Osteocyte (in vitro differentiated cells): ENCODE results near the gene FBXO8. TPM values are rescaled to one million over a fixed set of nuclear protein-coding genes. Genes with fewer than 3 reads are reported as not detected.
"Not testable (repeated sequence)": the region's sequence is repeated elsewhere in the genome, so short reads cannot be mapped to it uniquely, and the experiment has no call there.

Experiments used
- DNase-seq: peaks from one replicate; pipeline ENCODE4 v3.0.0; 2021; ENCODE audit warnings: mixed read lengths; ENCODE audit not compliant: unreplicated experiment; ENCODE audit errors: extremely low spot score
- H3K27ac Mint-ChIP-seq: one replicate; pipeline ENCODE4 v1.8.0; 2021; ENCODE audit warnings: mild to moderate bottlenecking, mixed read lengths; ENCODE audit not compliant: unreplicated experiment
- H3K27me3 Mint-ChIP-seq: one replicate; pipeline ENCODE4 v1.8.0; 2021; ENCODE audit warnings: mixed read lengths; ENCODE audit not compliant: unreplicated experiment
- H3K36me3 Mint-ChIP-seq: one replicate; pipeline ENCODE4 v1.8.0; 2021; ENCODE audit warnings: mixed read lengths; ENCODE audit not compliant: unreplicated experiment
- H3K4me1 Mint-ChIP-seq: one replicate; pipeline ENCODE4 v1.8.0; 2021; ENCODE audit warnings: mixed read lengths; ENCODE audit not compliant: unreplicated experiment
- H3K4me3 Mint-ChIP-seq: one replicate; pipeline ENCODE4 v1.8.0; 2021; ENCODE audit warnings: mild to moderate bottlenecking, moderate library complexity, mixed read lengths; ENCODE audit not compliant: unreplicated experiment
- H3K9me3 Mint-ChIP-seq: one replicate; pipeline ENCODE4 v1.8.0; 2021; ENCODE audit warnings: mixed read lengths; ENCODE audit not compliant: unreplicated experiment
- total RNA-seq: library from RNA; stranded (reverse); gene quantifications from 2 replicates; pipeline ENCODE4 v1.2.1, GENCODE V29; 2021
- TF ChIP-seq, protein P1 (sequence below): fragments of 200-600 bp; sonication (generic); IDR thresholded peaks from 2 replicates; pipeline ENCODE4 v1.5.0; 2021; ENCODE audit warnings: antibody characterized with exemption, mild to moderate bottlenecking, moderate library complexity

The FBXO8 gene
- total RNA-seq, 1 donor from 2014 or later, result 22.0 TPM

DNA sequence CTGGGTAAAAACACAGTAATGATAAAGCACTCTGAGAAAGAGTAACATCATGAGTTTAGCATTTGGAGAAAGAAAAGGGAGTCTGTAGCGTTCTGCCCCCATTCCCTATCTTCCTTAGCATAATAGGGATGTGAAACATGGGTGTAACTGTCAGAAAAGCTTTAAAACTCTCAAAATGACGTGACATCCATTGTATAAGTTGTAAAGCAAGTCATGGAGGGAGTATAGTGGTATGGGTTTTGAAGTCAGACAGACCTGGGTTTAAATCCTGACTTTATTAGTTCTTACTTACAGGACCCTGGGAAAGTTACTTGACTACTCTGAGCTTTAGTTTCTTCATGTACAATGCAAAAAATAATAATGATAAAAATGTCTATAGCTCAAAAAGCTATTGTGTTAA, 17.1 kb downstream of the FBXO8 start:
- Mint-ChIP-seq H3K27me3 (no peaks in the 10 kb centered on the region), H3K4me3 (no peak overlapping the region), H3K4me1 (no peaks in the 10 kb centered on the region), H3K36me3 (peaks cover 4% of the 10 kb centered on the region), H3K27ac (no peak overlapping the region), H3K9me3 (no peaks in the 10 kb centered on the region)
- DNase-seq, result no peak
- TF ChIP-seq, protein P1, sequence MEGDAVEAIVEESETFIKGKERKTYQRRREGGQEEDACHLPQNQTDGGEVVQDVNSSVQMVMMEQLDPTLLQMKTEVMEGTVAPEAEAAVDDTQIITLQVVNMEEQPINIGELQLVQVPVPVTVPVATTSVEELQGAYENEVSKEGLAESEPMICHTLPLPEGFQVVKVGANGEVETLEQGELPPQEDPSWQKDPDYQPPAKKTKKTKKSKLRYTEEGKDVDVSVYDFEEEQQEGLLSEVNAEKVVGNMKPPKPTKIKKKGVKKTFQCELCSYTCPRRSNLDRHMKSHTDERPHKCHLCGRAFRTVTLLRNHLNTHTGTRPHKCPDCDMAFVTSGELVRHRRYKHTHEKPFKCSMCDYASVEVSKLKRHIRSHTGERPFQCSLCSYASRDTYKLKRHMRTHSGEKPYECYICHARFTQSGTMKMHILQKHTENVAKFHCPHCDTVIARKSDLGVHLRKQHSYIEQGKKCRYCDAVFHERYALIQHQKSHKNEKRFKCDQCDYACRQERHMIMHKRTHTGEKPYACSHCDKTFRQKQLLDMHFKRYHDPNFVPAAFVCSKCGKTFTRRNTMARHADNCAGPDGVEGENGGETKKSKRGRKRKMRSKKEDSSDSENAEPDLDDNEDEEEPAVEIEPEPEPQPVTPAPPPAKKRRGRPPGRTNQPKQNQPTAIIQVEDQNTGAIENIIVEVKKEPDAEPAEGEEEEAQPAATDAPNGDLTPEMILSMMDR, result no peak

DNA sequence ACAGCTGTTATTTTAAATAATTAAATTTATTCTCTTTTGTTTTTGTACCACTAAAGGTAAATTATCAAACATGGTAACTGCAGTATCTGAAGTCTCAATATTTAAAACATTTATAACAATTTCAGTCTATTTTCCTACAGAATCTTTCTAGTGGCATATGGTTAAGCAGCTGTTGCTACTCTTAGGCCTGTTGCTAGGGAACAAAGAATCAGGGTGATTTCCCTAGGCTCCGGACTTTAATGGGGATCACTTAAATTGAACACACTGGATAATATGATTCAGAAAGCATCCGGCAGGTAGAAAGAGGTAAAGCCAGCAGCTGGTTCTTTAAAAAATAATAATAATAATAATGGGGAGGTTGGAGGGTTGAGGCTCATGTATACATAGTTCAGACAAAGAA, 17.6 kb downstream of the FBXO8 start:
- Mint-ChIP-seq H3K27ac (no peak overlapping the region), H3K27me3 (no peaks in the 10 kb centered on the region), H3K9me3 (no peaks in the 10 kb centered on the region), H3K4me1 (no peaks in the 10 kb centered on the region), H3K4me3 (no peak overlapping the region), H3K36me3 (peaks cover 4% of the 10 kb centered on the region)
- TF ChIP-seq, protein P1, result no peak
- DNase-seq, result no peak

DNA sequence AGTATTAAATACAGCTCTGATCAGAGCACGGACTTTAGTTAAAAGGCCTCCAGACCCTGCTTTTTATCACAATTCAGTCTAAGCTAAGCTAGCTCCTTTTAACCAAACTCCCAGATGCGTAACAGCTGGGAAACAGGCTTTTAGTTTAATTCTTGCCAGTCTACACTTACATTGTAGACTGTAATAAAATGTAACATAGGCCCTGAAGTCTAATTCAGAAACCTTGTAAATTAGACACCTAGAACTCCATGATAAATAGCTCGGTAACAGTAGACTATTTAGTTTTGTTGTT, 20.1 kb downstream of the FBXO8 start:
- TF ChIP-seq, protein P1, result no peak
- Mint-ChIP-seq H3K4me1 (no peaks in the 10 kb centered on the region), H3K27me3 (no peaks in the 10 kb centered on the region), H3K36me3 (peaks cover 4% of the 10 kb centered on the region), H3K9me3 (no peaks in the 10 kb centered on the region), H3K4me3 (no peak overlapping the region), H3K27ac (no peak overlapping the region)
- DNase-seq, result no peak

DNA sequence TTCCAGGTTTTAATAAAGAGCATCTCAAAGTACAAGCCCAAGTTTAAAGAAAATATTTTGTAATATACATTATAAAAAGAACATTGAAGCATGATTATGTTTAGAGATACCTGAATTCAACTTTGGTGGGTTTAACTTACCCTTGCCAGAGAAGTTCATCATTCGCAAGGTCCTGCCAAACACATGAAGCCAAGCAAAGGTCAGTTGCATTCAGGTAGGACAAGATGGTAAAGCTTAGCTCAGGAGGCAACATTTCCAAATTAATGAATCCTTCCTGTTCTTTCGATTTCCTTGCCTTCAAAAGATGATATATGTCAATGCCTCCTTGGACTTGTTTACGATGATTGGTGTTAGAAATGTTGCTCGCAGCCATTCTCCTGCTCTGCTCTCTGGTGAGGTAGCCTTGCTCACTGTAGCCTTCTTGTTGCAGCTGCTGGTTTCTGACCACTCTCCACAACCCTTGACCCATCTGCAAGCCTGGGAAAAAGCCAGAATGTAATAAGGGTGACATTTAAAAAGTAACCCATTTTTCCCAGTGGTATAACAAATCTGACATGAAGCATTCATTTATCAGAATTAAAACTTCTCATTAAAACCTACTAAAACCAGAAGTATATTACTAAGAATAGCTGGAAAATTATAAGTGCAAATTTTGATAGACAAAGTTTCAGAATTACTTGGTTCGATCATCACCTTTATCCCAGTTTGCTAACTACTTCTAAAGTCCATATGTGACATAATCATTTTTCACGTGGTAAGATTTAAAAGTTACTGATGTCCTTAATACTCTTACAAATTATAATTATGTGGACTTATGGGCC, 20.6 kb downstream of the FBXO8 start:
- TF ChIP-seq, protein P1, result no peak
- no peak overlapping the region for H3K27ac Mint-ChIP-seq
- DNase-seq, result no peak
- H3K27me3 Mint-ChIP-seq, result no peaks in the 10 kb centered on the region
- no peaks in the 10 kb centered on the region for H3K9me3 Mint-ChIP-seq
- H3K36me3 Mint-ChIP-seq, result peaks cover 4% of the 10 kb centered on the region
- H3K4me1 Mint-ChIP-seq, result no peaks in the 10 kb centered on the region
- H3K4me3 Mint-ChIP-seq, result no peak overlapping the region

DNA sequence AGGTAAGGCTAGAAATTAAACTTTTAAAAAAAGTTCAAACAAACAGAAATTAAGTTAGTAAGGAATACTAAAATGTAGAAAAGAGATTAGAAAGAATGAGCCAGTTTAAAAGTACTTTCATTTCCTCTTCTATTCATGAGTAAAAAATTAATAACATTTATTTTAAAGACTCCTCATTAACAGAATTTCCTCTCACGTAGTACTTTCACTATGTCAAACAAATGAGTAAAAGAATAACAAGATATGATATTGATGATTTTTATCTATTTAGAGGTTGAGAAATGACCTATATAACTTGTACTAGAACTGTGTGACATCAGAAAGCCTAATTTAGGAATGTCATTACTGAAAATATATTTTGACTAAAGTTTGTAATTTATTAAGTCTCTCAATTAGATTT, 22.0 kb downstream of the FBXO8 start:
- not testable (repeated sequence) for H3K4me3 Mint-ChIP-seq, H3K9me3 Mint-ChIP-seq, H3K36me3 Mint-ChIP-seq, H3K27ac Mint-ChIP-seq, DNase-seq, H3K4me1 Mint-ChIP-seq, H3K27me3 Mint-ChIP-seq
